ENCODE data around the gene GOLGA6L22. TPM values are rescaled to one million over a fixed set of nuclear protein-coding genes. Genes with fewer than 3 reads are reported as not detected.
"Not testable (repeated sequence)": the region's sequence is repeated elsewhere in the genome, so short reads cannot be mapped to it uniquely, and the experiment has no call there.

GOLGA6L22 gene
- total RNA-seq (ENCODE audit: low replicate concordance): not detected in 2 replicates

GRCh38 chr15:22458603-22459002, at the start of gene GOLGA6L22:
TSS of gene GOLGA6L22 (plus strand) at chr15:22458903. CDS start at chr15:22458994, 91 bp downstream.
- not testable (repeated sequence) for DNase-seq (ENCODE audit: low read depth); H3K4me3 ChIP-seq (ENCODE audit: low read depth, low read length)

GRCh38 chr15:22417288-22417687, 41.4 kb upstream of the GOLGA6L22 start:
- H3K4me3 ChIP-seq (ENCODE audit: low read depth, low read length); DNase-seq (ENCODE audit: low read depth): not testable (repeated sequence)

- H3K4me3 ChIP-seq (ENCODE audit: low read depth, low read length); DNase-seq (ENCODE audit: low read depth): not testable (repeated sequence)
Measured at GRCh38 chr15:22417795-22418194, 40.9 kb upstream of the GOLGA6L22 start.

- not testable (repeated sequence) for DNase-seq (ENCODE audit: low read depth); H3K4me3 ChIP-seq (ENCODE audit: low read depth, low read length)
Measured at GRCh38 chr15:22418212-22418611, 40.5 kb upstream of the GOLGA6L22 start.

GRCh38 chr15:22418666-22419065, 40.0 kb upstream of the GOLGA6L22 start:
- DNase-seq (ENCODE audit: low read depth); H3K4me3 ChIP-seq (ENCODE audit: low read depth, low read length): not testable (repeated sequence)

- not testable (repeated sequence) for H3K4me3 ChIP-seq (ENCODE audit: low read depth, low read length)
Measured at GRCh38 chr15:22420340-22420739, 38.4 kb upstream of the GOLGA6L22 start.

GRCh38 chr15:22429426-22429825, 29.3 kb upstream of the GOLGA6L22 start:
- DNase-seq (ENCODE audit: low read depth); H3K4me3 ChIP-seq (ENCODE audit: low read depth, low read length): not testable (repeated sequence)

More at GRCh38 chr15:22420340-22420739, 38.4 kb upstream of the GOLGA6L22 start:
- DNase-seq (ENCODE audit: low read depth): not testable (repeated sequence)

GRCh38 chr15:22431687-22432086, 27.0 kb upstream of the GOLGA6L22 start:
- DNase-seq (ENCODE audit: low read depth); H3K4me3 ChIP-seq (ENCODE audit: low read depth, low read length): not testable (repeated sequence)

GRCh38 chr15:22494490-22495113, 35.9 kb downstream of the GOLGA6L22 start:
- not testable (repeated sequence) for DNase-seq (ENCODE audit: low read depth); H3K4me3 ChIP-seq (ENCODE audit: low read depth, low read length)

GRCh38 chr15:22497200-22497599, 38.5 kb downstream of the GOLGA6L22 start:
- H3K4me3 ChIP-seq (ENCODE audit: low read depth, low read length); DNase-seq (ENCODE audit: low read depth): not testable (repeated sequence)

- DNase-seq (ENCODE audit: low read depth); H3K4me3 ChIP-seq (ENCODE audit: low read depth, low read length): not testable (repeated sequence)
Measured at GRCh38 chr15:22498220-22498925, 39.7 kb downstream of the GOLGA6L22 start.

- not testable (repeated sequence) for H3K4me3 ChIP-seq (ENCODE audit: low read depth, low read length)
Measured at GRCh38 chr15:22502272-22502671, 43.6 kb downstream of the GOLGA6L22 start.

GRCh38 chr15:22506959-22507358, 48.3 kb downstream of the GOLGA6L22 start:
- DNase-seq (ENCODE audit: low read depth); H3K4me3 ChIP-seq (ENCODE audit: low read depth, low read length): not testable (repeated sequence)

More at GRCh38 chr15:22502272-22502671, 43.6 kb downstream of the GOLGA6L22 start:
- DNase-seq (ENCODE audit: low read depth): not testable (repeated sequence)

GRCh38 chr15:22516140-22516539, 57.4 kb downstream of the GOLGA6L22 start:
- not testable (repeated sequence) for DNase-seq (ENCODE audit: low read depth)

More at GRCh38 chr15:22516140-22516539, 57.4 kb downstream of the GOLGA6L22 start:
- H3K4me3 ChIP-seq (ENCODE audit: low read depth, low read length): not testable (repeated sequence)

Small RNA genes within 50 kb of the gene (small RNA-seq; reads per million reads assigned to genes)
- gene RN7SL545P: not detected

All from fibroblast of the aortic adventitia (primary cell).